Liver (tissue), 9 donors: ENCODE results near the gene TMEM266. TPM values are rescaled to one million over a fixed set of nuclear protein-coding genes. Genes with fewer than 3 reads are reported as not detected.

Source experiments
- DNase-seq: peaks from one replicate; pipeline ENCODE4 v3.0.0-alpha.2; 2017; ENCODE audit warnings: low spot score
- H3K27ac ChIP-seq, 2 donors: one replicate each; pipeline ENCODE4 v1.7.0; 2013; ENCODE audit warnings: inconsistent platforms in 2 of 2, low read length in 2 of 2, control low read depth in 1 of 2, low read depth in 1 of 2, mild to moderate bottlenecking in 1 of 2
- H3K27me3 ChIP-seq, 4 donors: one replicate each; pipeline versions ENCODE4 v1.6.1 to v1.7.0; 2013; ENCODE audit warnings: low read length in 3 of 4, inconsistent platforms in 1 of 4, mild to moderate bottlenecking in 1 of 4, moderate library complexity in 1 of 4; ENCODE audit not compliant: control insufficient read depth in 4 of 4, insufficient read depth in 4 of 4
- H3K36me3 ChIP-seq, 4 donors: one replicate each; pipeline versions ENCODE4 v1.6.1 to v1.7.0; 2013; ENCODE audit warnings: low read length in 3 of 4, mild to moderate bottlenecking in 3 of 4, low read depth in 1 of 4, moderate library complexity in 1 of 4; ENCODE audit not compliant: control insufficient read depth in 4 of 4, insufficient read depth in 3 of 4
- H3K4me1 ChIP-seq, 4 donors: one replicate each; pipeline versions ENCODE4 v1.6.1 to v1.7.0; 2013; ENCODE audit warnings: low read length in 3 of 4, mild to moderate bottlenecking in 3 of 4, moderate library complexity in 1 of 4; ENCODE audit not compliant: control insufficient read depth in 4 of 4, insufficient read depth in 4 of 4
- H3K4me3 ChIP-seq, 3 donors: one replicate each; pipeline versions ENCODE4 v1.6.1 to v1.7.0; 2013; ENCODE audit warnings: low read length in 3 of 3, control low read depth in 1 of 3, low read depth in 1 of 3, mild to moderate bottlenecking in 1 of 3
- H3K9ac ChIP-seq, 2 donors: one replicate each; pipeline ENCODE4 v1.7.0; 2013; ENCODE audit warnings: low read length in 2 of 2, mild to moderate bottlenecking in 2 of 2, moderate library complexity in 2 of 2, control low read depth in 1 of 2, low read depth in 1 of 2
- H3K9me3 ChIP-seq, 4 donors: one replicate each; pipeline versions ENCODE4 v1.6.1 to v1.7.0; 2013; ENCODE audit warnings: low read length in 3 of 4; ENCODE audit not compliant: control insufficient read depth in 4 of 4
- CTCF ChIP-seq: fragments of 150-350 bp; IDR thresholded peaks from 2 replicates; pipeline ENCODE4 v1.5.1; 2017; ENCODE audit warnings: improper control_type of control experiment, low read depth, low read length; ENCODE audit not compliant: missing input control
- EGR1 ChIP-seq, 2 donors: IDR thresholded peaks; 2 replicates each; pipeline ENCODE4 v1.6.1; 2016 to 2018; ENCODE audit warnings: antibody characterized with exemption in 2 of 2, low read depth in 2 of 2
- FOXA1 ChIP-seq: IDR thresholded peaks from 2 replicates; pipeline ENCODE4 v1.6.1; 2016; ENCODE audit warnings: antibody characterized with exemption
- FOXA2 ChIP-seq: IDR thresholded peaks from 2 replicates; pipeline ENCODE4 v1.6.1; 2016; ENCODE audit warnings: antibody characterized with exemption
- GABPA ChIP-seq, 2 donors: IDR thresholded peaks in 1 of 2; conservative IDR thresholded peaks in 1 of 2; 2 replicates each; pipeline ENCODE4 v1.6.1; 2016; ENCODE audit warnings: antibody characterized with exemption in 2 of 2, mild to moderate bottlenecking in 1 of 2, moderate library complexity in 1 of 2
- HNF4A ChIP-seq, 2 donors: conservative IDR thresholded peaks; 2 replicates each; pipeline ENCODE4 v1.6.1; 2016; ENCODE audit warnings: antibody characterized with exemption in 2 of 2, mild to moderate bottlenecking in 2 of 2
- JUND ChIP-seq, 2 donors: IDR thresholded peaks; 2 replicates each; pipeline ENCODE4 v1.6.1; 2016; ENCODE audit warnings: antibody characterized with exemption in 2 of 2
- MAX ChIP-seq: IDR thresholded peaks from 2 replicates; pipeline ENCODE4 v1.6.1; 2016; ENCODE audit warnings: antibody characterized with exemption
- NR2F2 ChIP-seq: IDR thresholded peaks from 2 replicates; pipeline ENCODE4 v1.6.1; 2016; ENCODE audit warnings: antibody characterized with exemption
- RAD21 ChIP-seq, 2 donors: IDR thresholded peaks; 2 replicates each; pipeline ENCODE4 v1.6.1; 2016; ENCODE audit warnings: antibody characterized with exemption in 2 of 2, mild to moderate bottlenecking in 2 of 2
- RXRA ChIP-seq, 2 donors: IDR thresholded peaks; 2 replicates each; pipeline ENCODE4 v1.6.1; 2017 to 2018; ENCODE audit warnings: antibody characterized with exemption in 2 of 2, mild to moderate bottlenecking in 1 of 2
- SP1 ChIP-seq: IDR thresholded peaks from 2 replicates; pipeline ENCODE4 v1.6.1; 2018; ENCODE audit warnings: antibody characterized with exemption, mild to moderate bottlenecking
- TAF1 ChIP-seq: conservative IDR thresholded peaks from 2 replicates; pipeline ENCODE4 v1.6.1; 2016; ENCODE audit warnings: antibody characterized with exemption, mild to moderate bottlenecking
- YY1 ChIP-seq: IDR thresholded peaks from 2 replicates; pipeline ENCODE4 v1.6.1; 2016; ENCODE audit warnings: antibody characterized with exemption, mild to moderate bottlenecking
- WGBS: extraction: QIAGEN DNeasy Blood & Tissue Kit; methylation state at CpG from one replicate; pipeline ENCODE4 v1.1.7; 2013; 5-methylcytosine and 5-hydroxymethylcytosine counted together
- polyA plus RNA-seq, 2 donors: library from polyadenylated mRNA; stranded (reverse) in 1 of 2; unstranded in 1 of 2; fragments of 200-250 nt in 1 of 2; fragments of >200 nt in 1 of 2; fragmentation: Nextera tagmentation in 1 of 2; extraction: Ambion mirVana in 1 of 2; gene quantifications; one replicate each; pipeline versions ENCODE4 v1.2.1 to v1.2.3, GENCODE V29; 2013 to 2015
- total RNA-seq, 2 donors: library from RNA; depleted of rRNA; stranded (reverse); fragments of >200 nt; gene quantifications; one replicate each; pipeline ENCODE4 v1.2.3, GENCODE V29; 2014
- TF ChIP-seq, protein P1 (sequence below): IDR thresholded peaks from 2 replicates; pipeline ENCODE4 v1.6.1; 2016; ENCODE audit warnings: antibody characterized with exemption, mild to moderate bottlenecking
- TF ChIP-seq, protein P2 (sequence below): IDR thresholded peaks from 2 replicates; pipeline ENCODE4 v1.6.1; 2016; ENCODE audit warnings: antibody characterized with exemption
- donor health status: healthy.
- donor health status: healthy.
- donor health status: healthy.
- donor health status: healthy.
- donor health status: healthy.

TMEM266 gene
- total and polyA plus RNA-seq, 4 donors = 0.25 to 1.3 TPM; not detected in 2

- no peak for DNase-seq
Observed at GRCh38 chr15:76177491-76178040, 117.8 kb downstream of the TMEM266 start.

GRCh38 chr15:76178296-76179000 lies 118.7 kb downstream of the TMEM266 start:
- Histone ChIP-seq H3K4me3 (no peak overlapping the region), H3K27me3 (peaks cover 0 to 3% (median 0%) of the 10 kb centered on the region in 4 donors), H3K9me3 (no peaks in the 10 kb centered on the region), H3K27ac (no peak overlapping the region), H3K9ac (no peak overlapping the region), H3K36me3 (no peaks in the 10 kb centered on the region), H3K4me1 (no peaks in the 10 kb centered on the region)
- 69% methylated on average over 21 of the region's 21 CpGs for WGBS
- no peak for DNase-seq
- TF ChIP-seq YY1 (no peak), HNF4A (conservative IDR thresholded peaks at IDR 0.05) (no peak), TAF1 (no peak), JUND (IDR thresholded peaks at IDR 0.05) (no peak), NR2F2 (no peak), MAX (no peak), RAD21 (IDR thresholded peaks at IDR 0.05) (no peak), CTCF (no peak), FOXA1 (no peak), RXRA (IDR thresholded peaks at IDR 0.05) (no peak), SP1 (no peak), FOXA2 (no peak)
- TF ChIP-seq, protein P1, sequence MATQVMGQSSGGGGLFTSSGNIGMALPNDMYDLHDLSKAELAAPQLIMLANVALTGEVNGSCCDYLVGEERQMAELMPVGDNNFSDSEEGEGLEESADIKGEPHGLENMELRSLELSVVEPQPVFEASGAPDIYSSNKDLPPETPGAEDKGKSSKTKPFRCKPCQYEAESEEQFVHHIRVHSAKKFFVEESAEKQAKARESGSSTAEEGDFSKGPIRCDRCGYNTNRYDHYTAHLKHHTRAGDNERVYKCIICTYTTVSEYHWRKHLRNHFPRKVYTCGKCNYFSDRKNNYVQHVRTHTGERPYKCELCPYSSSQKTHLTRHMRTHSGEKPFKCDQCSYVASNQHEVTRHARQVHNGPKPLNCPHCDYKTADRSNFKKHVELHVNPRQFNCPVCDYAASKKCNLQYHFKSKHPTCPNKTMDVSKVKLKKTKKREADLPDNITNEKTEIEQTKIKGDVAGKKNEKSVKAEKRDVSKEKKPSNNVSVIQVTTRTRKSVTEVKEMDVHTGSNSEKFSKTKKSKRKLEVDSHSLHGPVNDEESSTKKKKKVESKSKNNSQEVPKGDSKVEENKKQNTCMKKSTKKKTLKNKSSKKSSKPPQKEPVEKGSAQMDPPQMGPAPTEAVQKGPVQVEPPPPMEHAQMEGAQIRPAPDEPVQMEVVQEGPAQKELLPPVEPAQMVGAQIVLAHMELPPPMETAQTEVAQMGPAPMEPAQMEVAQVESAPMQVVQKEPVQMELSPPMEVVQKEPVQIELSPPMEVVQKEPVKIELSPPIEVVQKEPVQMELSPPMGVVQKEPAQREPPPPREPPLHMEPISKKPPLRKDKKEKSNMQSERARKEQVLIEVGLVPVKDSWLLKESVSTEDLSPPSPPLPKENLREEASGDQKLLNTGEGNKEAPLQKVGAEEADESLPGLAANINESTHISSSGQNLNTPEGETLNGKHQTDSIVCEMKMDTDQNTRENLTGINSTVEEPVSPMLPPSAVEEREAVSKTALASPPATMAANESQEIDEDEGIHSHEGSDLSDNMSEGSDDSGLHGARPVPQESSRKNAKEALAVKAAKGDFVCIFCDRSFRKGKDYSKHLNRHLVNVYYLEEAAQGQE = no peak

More at GRCh38 chr15:76177491-76178040, 117.8 kb downstream of the TMEM266 start:
- no peaks in the 10 kb centered on the region for H3K4me1 ChIP-seq
- WGBS = 68% methylated on average over 15 of the region's 15 CpGs
- TF ChIP-seq EGR1 (IDR thresholded peaks at IDR 0.05; ENCODE audit: low read depth in 2 of 2) (no peak), MAX (no peak), GABPA (IDR thresholded peaks at IDR 0.05 in 1 of 2, conservative IDR thresholded peaks at IDR 0.05 in 1 of 2) (no peak), HNF4A (conservative IDR thresholded peaks at IDR 0.05) (no peak), RXRA (IDR thresholded peaks at IDR 0.05) (no peak), FOXA2 (no peak), SP1 (no peak), TAF1 (no peak), RAD21 (IDR thresholded peaks at IDR 0.05) (no peak), NR2F2 (no peak), FOXA1 (no peak)
- TF ChIP-seq, protein P2, sequence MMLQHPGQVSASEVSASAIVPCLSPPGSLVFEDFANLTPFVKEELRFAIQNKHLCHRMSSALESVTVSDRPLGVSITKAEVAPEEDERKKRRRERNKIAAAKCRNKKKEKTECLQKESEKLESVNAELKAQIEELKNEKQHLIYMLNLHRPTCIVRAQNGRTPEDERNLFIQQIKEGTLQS = no peak
- TF ChIP-seq, protein P1 = no peak
- H3K4me3 ChIP-seq = no peak overlapping the region
- no peak overlapping the region for H3K9ac ChIP-seq
- no peaks in the 10 kb centered on the region for H3K9me3 ChIP-seq
- no peaks in the 10 kb centered on the region for H3K36me3 ChIP-seq
- no peak overlapping the region for H3K27ac ChIP-seq
- peaks cover 0 to 3% (median 0%) of the 10 kb centered on the region in 4 donors for H3K27me3 ChIP-seq
